Smooth muscle cell (in vitro differentiated cells): ENCODE results near the gene AAR2. TPM values are rescaled to one million over a fixed set of nuclear protein-coding genes. Genes with fewer than 3 reads are reported as not detected.

Experiments used
- DNase-seq: peaks from one replicate; lab custom pipeline; 2025; ENCODE audit not compliant: unreplicated experiment; lab: John Stamatoyannopoulos, UW
- H2AFZ ChIP-seq: fragments of 200-600 bp; sonication (generic); 2 replicates; pipeline ENCODE4 v1.6.0; 2016; ENCODE audit warnings: antibody characterized with exemption, low read depth, mild to moderate bottlenecking
- H3F3A ChIP-seq: fragments of 200-600 bp; sonication (generic); 2 replicates; pipeline ENCODE4 v1.6.0; 2017; ENCODE audit warnings: antibody characterized with exemption, low read depth
- H3K27ac ChIP-seq: fragments of 200-600 bp; sonication (generic); 2 replicates; pipeline ENCODE4 v1.5.1; 2016; ENCODE audit warnings: low read depth, mild to moderate bottlenecking
- H3K27me3 ChIP-seq: fragments of 200-600 bp; sonication (generic); 2 replicates; pipeline ENCODE4 v1.6.1; 2016; ENCODE audit warnings: low read depth, mild to moderate bottlenecking
- H3K36me3 ChIP-seq: fragments of 200-600 bp; sonication (generic); 2 replicates; pipeline ENCODE4 v1.5.1; 2016; ENCODE audit warnings: low read depth
- H3K4me1 ChIP-seq: fragments of 200-600 bp; sonication (generic); 2 replicates; pipeline ENCODE4 v1.5.1; 2016; ENCODE audit warnings: low read depth
- H3K4me2 ChIP-seq: fragments of 200-600 bp; sonication (generic); 2 replicates; pipeline ENCODE4 v1.6.0; 2016; ENCODE audit warnings: mild to moderate bottlenecking
- H3K4me3 ChIP-seq: fragments of 200-600 bp; sonication (generic); 2 replicates; pipeline ENCODE4 v1.5.1; 2016; ENCODE audit warnings: mild to moderate bottlenecking
- H3K79me2 ChIP-seq: fragments of 200-600 bp; sonication (generic); 2 replicates; pipeline ENCODE4 v1.6.0; 2016; ENCODE audit warnings: low read depth, mild to moderate bottlenecking
- H3K9ac ChIP-seq: fragments of 200-600 bp; sonication (generic); 2 replicates; pipeline ENCODE4 v1.6.0; 2016; ENCODE audit warnings: low read depth
- H3K9me3 ChIP-seq: fragments of 200-600 bp; sonication (generic); replicated peaks from 2 replicates; pipeline ENCODE4 v1.5.1; 2016; ENCODE audit warnings: low read depth
- H4K20me1 ChIP-seq: fragments of 200-600 bp; sonication (generic); 2 replicates; pipeline ENCODE4 v1.6.0; 2016; ENCODE audit warnings: low read depth
- WGBS: methylation state at CpG from one replicate; pipeline ENCODE4 v1.1.7; 2016; ENCODE audit warnings: low lambda C conversion rate; 5-methylcytosine and 5-hydroxymethylcytosine counted together
- polyA plus RNA-seq: library from polyadenylated mRNA; unstranded; fragments of >200 nt; fragmentation: Nextera tagmentation; extraction: Ambion mirVana; gene quantifications from 2 replicates; pipeline ENCODE4 v1.2.1, GENCODE V29; 2016
- total RNA-seq: library from RNA; depleted of rRNA; stranded (reverse); fragments of >200 nt; gene quantifications from 2 replicates; pipeline ENCODE4 v1.2.3, GENCODE V29; 2014
- TF ChIP-seq, protein P1 (sequence below): fragments of 200-600 bp; sonication (generic); IDR thresholded peaks from 2 replicates; pipeline ENCODE4 v1.5.1; 2017; ENCODE audit warnings: borderline replicate concordance, mild to moderate bottlenecking, antibody characterized with exemption; ENCODE audit not compliant: insufficient read depth, poor library complexity, severe bottlenecking

Gene AAR2
- total and polyA plus RNA-seq, 2 experiments from 2014 or later = 25.9 to 37.5 TPM

DNA sequence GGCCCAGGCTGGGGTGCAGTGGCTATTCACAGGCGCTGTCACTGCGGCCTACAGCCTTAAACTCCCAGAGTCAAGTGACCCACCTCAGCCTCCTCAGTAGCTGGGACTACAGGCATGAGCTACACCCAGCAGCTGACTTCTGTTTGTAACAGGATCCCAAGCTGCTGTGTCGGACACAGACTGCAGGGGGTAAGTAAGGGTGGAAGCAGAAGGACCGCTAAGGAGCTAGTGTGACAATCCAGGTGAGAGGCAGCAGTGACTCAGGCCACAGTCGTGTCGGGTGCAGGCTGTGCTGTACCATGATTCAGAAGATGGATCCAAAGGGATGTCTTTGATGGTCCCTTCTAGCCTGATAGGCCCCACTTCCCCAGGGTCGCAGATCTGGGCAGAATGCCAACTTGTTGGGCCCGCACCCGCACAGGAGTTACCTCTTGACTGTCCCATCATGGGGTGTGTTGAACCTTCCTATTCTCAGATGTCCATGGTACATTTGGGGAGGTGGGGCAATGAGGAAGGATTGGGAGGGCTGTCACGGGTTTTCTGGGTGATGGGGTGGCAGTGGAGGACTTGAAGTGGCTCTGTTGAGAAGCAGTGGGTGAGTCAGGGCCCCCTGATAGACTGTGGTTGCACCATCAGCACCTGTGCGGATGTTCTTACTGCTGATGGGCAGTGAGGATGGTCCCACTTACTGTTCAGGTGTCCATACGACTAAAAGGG, 25.3 kb downstream of the AAR2 start:
- TF ChIP-seq, protein P1, sequence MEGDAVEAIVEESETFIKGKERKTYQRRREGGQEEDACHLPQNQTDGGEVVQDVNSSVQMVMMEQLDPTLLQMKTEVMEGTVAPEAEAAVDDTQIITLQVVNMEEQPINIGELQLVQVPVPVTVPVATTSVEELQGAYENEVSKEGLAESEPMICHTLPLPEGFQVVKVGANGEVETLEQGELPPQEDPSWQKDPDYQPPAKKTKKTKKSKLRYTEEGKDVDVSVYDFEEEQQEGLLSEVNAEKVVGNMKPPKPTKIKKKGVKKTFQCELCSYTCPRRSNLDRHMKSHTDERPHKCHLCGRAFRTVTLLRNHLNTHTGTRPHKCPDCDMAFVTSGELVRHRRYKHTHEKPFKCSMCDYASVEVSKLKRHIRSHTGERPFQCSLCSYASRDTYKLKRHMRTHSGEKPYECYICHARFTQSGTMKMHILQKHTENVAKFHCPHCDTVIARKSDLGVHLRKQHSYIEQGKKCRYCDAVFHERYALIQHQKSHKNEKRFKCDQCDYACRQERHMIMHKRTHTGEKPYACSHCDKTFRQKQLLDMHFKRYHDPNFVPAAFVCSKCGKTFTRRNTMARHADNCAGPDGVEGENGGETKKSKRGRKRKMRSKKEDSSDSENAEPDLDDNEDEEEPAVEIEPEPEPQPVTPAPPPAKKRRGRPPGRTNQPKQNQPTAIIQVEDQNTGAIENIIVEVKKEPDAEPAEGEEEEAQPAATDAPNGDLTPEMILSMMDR = no peak
- WGBS = 89% methylated on average over 12 of the region's 12 CpGs
- H3K27ac ChIP-seq = no peak overlapping the region

DNA sequence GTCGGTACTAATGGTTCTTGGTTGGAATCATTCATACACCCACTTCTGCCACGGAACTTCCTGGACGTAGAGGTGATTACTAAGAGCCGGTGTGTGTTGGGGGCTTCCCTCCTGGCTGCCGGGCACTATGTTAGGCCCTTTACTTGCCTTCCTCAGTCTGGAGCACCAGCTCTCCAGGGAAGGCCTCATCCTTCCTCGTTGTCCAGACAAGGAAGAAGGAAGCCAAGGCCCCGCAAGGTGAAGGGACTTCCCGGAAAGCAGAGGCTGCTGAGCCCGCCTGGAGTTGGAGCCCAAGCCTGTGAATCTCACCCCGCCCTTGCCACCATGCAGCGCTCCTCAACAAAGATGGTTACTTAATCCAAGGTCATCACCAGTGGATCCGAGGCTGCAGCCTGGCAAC, 26.2 kb downstream of the AAR2 start:
- no peaks in the 10 kb centered on the region for H3K9me3 ChIP-seq
- no peak overlapping the region for H3K4me2 ChIP-seq
- no peaks in the 10 kb centered on the region for H4K20me1 ChIP-seq
- no peak overlapping the region for H3K27ac ChIP-seq
- TF ChIP-seq, protein P1 = no peak
- no peak overlapping the region for H3K9ac ChIP-seq
- no peaks in the 10 kb centered on the region for H3K36me3 ChIP-seq
- H3K27me3 ChIP-seq = no peaks in the 10 kb centered on the region
- no peaks in the 10 kb centered on the region for H3F3A ChIP-seq
- H3K79me2 ChIP-seq = no peaks in the 10 kb centered on the region
- no peak for DNase-seq
- H2AFZ ChIP-seq = no peak overlapping the region
- no peak overlapping the region for H3K4me3 ChIP-seq
- 92% methylated on average over 12 of the region's 12 CpGs for WGBS
- H3K4me1 ChIP-seq = no peaks in the 10 kb centered on the region

More for the DNA sequence above, 25.3 kb downstream of the AAR2 start:
- Histone ChIP-seq H3K27me3 (no peaks in the 10 kb centered on the region), H3K79me2 (no peaks in the 10 kb centered on the region), H3K9me3 (no peaks in the 10 kb centered on the region), H3K4me1 (no peaks in the 10 kb centered on the region), H3F3A (no peaks in the 10 kb centered on the region), H3K4me3 (no peak overlapping the region), H2AFZ (no peak overlapping the region), H4K20me1 (no peaks in the 10 kb centered on the region), H3K4me2 (no peak overlapping the region), H3K9ac (no peak overlapping the region), H3K36me3 (no peaks in the 10 kb centered on the region)
- DNase-seq = no peak

DNA sequence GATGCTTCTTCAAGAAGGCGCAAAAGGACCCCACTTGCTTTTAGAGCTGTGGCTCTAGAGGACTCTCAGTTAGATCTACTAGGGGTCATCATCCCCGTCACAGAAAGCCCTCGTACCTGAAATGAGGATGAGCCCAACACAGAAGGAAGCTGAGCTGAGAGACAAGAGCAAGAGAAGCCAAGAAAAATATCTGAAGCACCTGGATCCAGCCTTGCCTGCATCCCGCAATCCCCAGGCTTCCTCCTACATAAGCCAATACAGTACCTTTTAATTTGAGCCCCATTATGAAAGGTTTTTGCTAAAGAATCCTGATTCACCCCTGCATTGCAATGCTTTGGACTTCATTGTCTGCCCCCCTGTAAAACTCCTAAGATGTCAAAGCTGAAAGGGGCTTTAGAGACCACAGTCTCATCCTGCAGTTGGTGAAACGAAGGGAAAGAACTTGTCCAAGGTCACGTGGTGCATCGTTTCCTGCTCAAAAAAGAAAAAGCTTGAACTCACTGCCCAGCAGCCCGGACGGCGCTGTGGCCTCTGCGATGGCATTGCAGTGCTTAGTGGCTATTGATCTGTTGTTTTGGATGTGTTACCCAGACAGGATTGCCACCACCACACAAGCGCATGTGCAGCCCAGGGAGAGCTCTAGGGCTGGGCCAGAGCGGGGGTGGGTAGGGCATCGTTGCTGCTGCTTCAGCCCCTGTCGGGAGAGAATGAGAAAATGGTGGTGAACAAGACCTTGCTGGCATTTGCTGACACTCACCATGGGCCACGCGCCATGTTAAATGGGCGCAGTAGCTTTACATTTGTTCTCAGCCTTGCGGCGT, 28.4 kb downstream of the AAR2 start:
- Histone ChIP-seq H3K27ac (no peak overlapping the region), H3F3A (no peaks in the 10 kb centered on the region), H3K4me1 (no peaks in the 10 kb centered on the region), H3K36me3 (no peaks in the 10 kb centered on the region), H3K27me3 (no peaks in the 10 kb centered on the region), H2AFZ (no peak overlapping the region), H3K9me3 (no peaks in the 10 kb centered on the region), H3K4me2 (no peak overlapping the region), H3K79me2 (no peaks in the 10 kb centered on the region), H3K4me3 (no peak overlapping the region), H3K9ac (no peak overlapping the region), H4K20me1 (no peaks in the 10 kb centered on the region)
- 92% methylated on average over 20 of the region's 20 CpGs for WGBS
- no peak for DNase-seq
- TF ChIP-seq, protein P1 = no peak
